GM23338 (cell line): ENCODE data around the gene LRRC2. TPM values are rescaled to one million over a fixed set of nuclear protein-coding genes. Genes with fewer than 3 reads are reported as not detected.

Source experiments
- ATAC-seq: fragments of 200-7000 bp; cut with Tn5 transposase; 3 replicates; pipeline ENCODE4 v1.9.1; 2020
- DNase-seq: peaks from one replicate; pipeline ENCODE4 v3.0.0-alpha.2; 2015; ENCODE audit warnings: low spot score
- H2AFZ ChIP-seq: fragments of 200-600 bp; sonication (generic); 2 replicates; pipeline ENCODE4 v1.8.0; 2016; ENCODE audit warnings: antibody characterized with exemption, mild to moderate bottlenecking, moderate library complexity
- H3F3A ChIP-seq: fragments of 200-600 bp; sonication (generic); replicated peaks from 2 replicates; pipeline ENCODE4 v1.8.0; 2017; ENCODE audit warnings: antibody characterized with exemption, mixed run types, low read depth
- H3K27ac ChIP-seq: fragments of 200-600 bp; sonication (generic); 2 replicates; pipeline ENCODE4 v1.6.1; 2016; ENCODE audit warnings: low read depth
- H3K27me3 ChIP-seq: fragments of 200-600 bp; sonication (generic); 2 replicates; pipeline ENCODE4 v1.8.0; 2016; ENCODE audit warnings: mild to moderate bottlenecking, mixed run types, moderate library complexity; ENCODE audit not compliant: insufficient read depth
- H3K36me3 ChIP-seq: fragments of 200-600 bp; sonication (generic); 2 replicates; pipeline ENCODE4 v1.8.0; 2016; ENCODE audit warnings: mild to moderate bottlenecking; ENCODE audit not compliant: insufficient read depth
- H3K4me1 ChIP-seq: fragments of 200-600 bp; sonication (generic); 2 replicates; pipeline ENCODE4 v1.8.0; 2016; ENCODE audit warnings: mild to moderate bottlenecking, moderate library complexity; ENCODE audit not compliant: insufficient read depth
- H3K4me2 ChIP-seq: fragments of 200-600 bp; sonication (generic); 2 replicates; pipeline ENCODE4 v1.7.1; 2017; ENCODE audit warnings: mixed run types
- H3K4me3 ChIP-seq: fragments of 200-600 bp; sonication (generic); 2 replicates; pipeline ENCODE4 v1.6.1; 2016; ENCODE audit warnings: mixed run types
- H3K79me2 ChIP-seq: fragments of 200-600 bp; sonication (generic); replicated peaks from 2 replicates; pipeline ENCODE4 v1.8.0; 2017; ENCODE audit warnings: mild to moderate bottlenecking; ENCODE audit not compliant: insufficient read depth
- H3K9me2 ChIP-seq: fragments of 200-600 bp; sonication (generic); 2 replicates; pipeline ENCODE4 v1.8.0; 2017; ENCODE audit not compliant: insufficient read depth
- H4K20me1 ChIP-seq: fragments of 200-600 bp; sonication (generic); replicated peaks from 2 replicates; pipeline ENCODE4 v1.8.0; 2017; ENCODE audit warnings: mild to moderate bottlenecking; ENCODE audit not compliant: insufficient read depth
- H3K27ac Mint-ChIP-seq: 2 replicates; pipeline ENCODE4 v1.8.0; 2020; ENCODE audit warnings: inconsistent platforms, mild to moderate bottlenecking, moderate library complexity, mixed read lengths
- H3K27me3 Mint-ChIP-seq: 3 replicates; pipeline ENCODE4 v1.8.0; 2022; ENCODE audit warnings: low read depth, mild to moderate bottlenecking, moderate library complexity, mixed read lengths, inconsistent platforms; ENCODE audit not compliant: insufficient read depth, poor library complexity
- H3K36me3 Mint-ChIP-seq: 3 replicates; pipeline ENCODE4 v1.8.0; 2021; ENCODE audit warnings: low read depth, mild to moderate bottlenecking, inconsistent platforms, moderate library complexity, mixed read lengths
- H3K4me1 Mint-ChIP-seq: 3 replicates; pipeline ENCODE4 v1.8.0; 2020; ENCODE audit warnings: mild to moderate bottlenecking, inconsistent platforms, mixed read lengths
- H3K4me3 Mint-ChIP-seq: 3 replicates; pipeline ENCODE4 v1.8.0; 2021; ENCODE audit warnings: moderate library complexity, mild to moderate bottlenecking, inconsistent platforms, mixed read lengths
- H3K9me3 Mint-ChIP-seq: 3 replicates; pipeline ENCODE4 v1.8.0; 2020; ENCODE audit warnings: moderate library complexity, mild to moderate bottlenecking, inconsistent platforms, mixed read lengths
- CREB1 ChIP-seq: fragments of 250-450 bp; sonication (Bioruptor Pico); IDR thresholded peaks from 2 replicates; pipeline ENCODE4 v1.5.0; 2020; ENCODE audit warnings: low read depth, mild to moderate bottlenecking, moderate library complexity
- EZH2 ChIP-seq: fragments of 200-600 bp; sonication (generic); IDR thresholded peaks from one replicate; pipeline ENCODE4 v1.8.0; 2017; ENCODE audit warnings: antibody characterized with exemption, mild to moderate bottlenecking, low read depth; ENCODE audit not compliant: unreplicated experiment
- EZH2phosphoT487 ChIP-seq: fragments of 200-600 bp; sonication (generic); IDR thresholded peaks from one replicate; pipeline ENCODE4 v1.8.1; 2018; ENCODE audit warnings: antibody characterized with exemption; ENCODE audit not compliant: unreplicated experiment
- JUNB ChIP-seq: IDR thresholded peaks from one replicate; pipeline ENCODE4 v1.6.1; 2016; ENCODE audit warnings: antibody characterized with exemption; ENCODE audit not compliant: unreplicated experiment
- NANOG ChIP-seq: IDR thresholded peaks from 2 replicates; pipeline ENCODE4 v1.6.1; 2016; ENCODE audit warnings: antibody characterized with exemption, borderline replicate concordance
- POLR2AphosphoS5 ChIP-seq: IDR thresholded peaks from 2 replicates; pipeline ENCODE4 v1.6.1; 2016; ENCODE audit warnings: antibody characterized with exemption, low read depth
- STAT1 ChIP-seq: IDR thresholded peaks from one replicate; pipeline ENCODE4 v1.6.1; 2016; ENCODE audit warnings: antibody characterized with exemption; ENCODE audit not compliant: unreplicated experiment
- ZNF114 ChIP-seq: fragments of 250-450 bp; sonication (Bioruptor Pico); IDR thresholded peaks from 2 replicates; pipeline ENCODE4 v1.5.0; 2020; ENCODE audit warnings: mild to moderate bottlenecking, moderate library complexity
- ZNF331 ChIP-seq: fragments of 250-450 bp; sonication (Bioruptor Pico); IDR thresholded peaks from 2 replicates; pipeline ENCODE4 v1.5.0; 2020; ENCODE audit warnings: low read depth, mild to moderate bottlenecking, moderate library complexity
- polyA plus RNA-seq: library from polyadenylated mRNA; unstranded; fragments of >200 nt; fragmentation: Nextera tagmentation; extraction: Ambion mirVana; gene quantifications from 2 replicates; pipeline ENCODE4 v1.2.1, GENCODE V29; 2016
- total RNA-seq: library from RNA; depleted of rRNA; stranded (reverse); fragments of >200 nt; shearing (Covaris generic); gene quantifications from 2 replicates; pipeline ENCODE4 v1.2.3, GENCODE V29; 2014
- TF ChIP-seq, protein P1 (sequence below): IDR thresholded peaks from 2 replicates; pipeline ENCODE4 v1.6.1; 2016; ENCODE audit warnings: antibody characterized with exemption
- TF ChIP-seq, protein P2 (sequence below), 2 experiments: fragments of 200-600 bp in 1 of 2; sonication (generic) in 1 of 2; conservative IDR thresholded peaks; 2 replicates each; pipeline versions ENCODE4 v1.5.1 to v1.6.1; 2016 to 2017; ENCODE audit warnings: antibody characterized with exemption in 2 of 2, low read depth in 2 of 2, mild to moderate bottlenecking in 2 of 2, moderate library complexity in 1 of 2
- TF ChIP-seq, protein P3 (sequence below): IDR thresholded peaks from one replicate; pipeline ENCODE4 v1.6.1; 2018; ENCODE audit warnings: antibody characterized with exemption; ENCODE audit not compliant: unreplicated experiment

Gene LRRC2
- total and polyA plus RNA-seq, 2 experiments from 2014 or later = 6.5 to 7.1 TPM

DNA sequence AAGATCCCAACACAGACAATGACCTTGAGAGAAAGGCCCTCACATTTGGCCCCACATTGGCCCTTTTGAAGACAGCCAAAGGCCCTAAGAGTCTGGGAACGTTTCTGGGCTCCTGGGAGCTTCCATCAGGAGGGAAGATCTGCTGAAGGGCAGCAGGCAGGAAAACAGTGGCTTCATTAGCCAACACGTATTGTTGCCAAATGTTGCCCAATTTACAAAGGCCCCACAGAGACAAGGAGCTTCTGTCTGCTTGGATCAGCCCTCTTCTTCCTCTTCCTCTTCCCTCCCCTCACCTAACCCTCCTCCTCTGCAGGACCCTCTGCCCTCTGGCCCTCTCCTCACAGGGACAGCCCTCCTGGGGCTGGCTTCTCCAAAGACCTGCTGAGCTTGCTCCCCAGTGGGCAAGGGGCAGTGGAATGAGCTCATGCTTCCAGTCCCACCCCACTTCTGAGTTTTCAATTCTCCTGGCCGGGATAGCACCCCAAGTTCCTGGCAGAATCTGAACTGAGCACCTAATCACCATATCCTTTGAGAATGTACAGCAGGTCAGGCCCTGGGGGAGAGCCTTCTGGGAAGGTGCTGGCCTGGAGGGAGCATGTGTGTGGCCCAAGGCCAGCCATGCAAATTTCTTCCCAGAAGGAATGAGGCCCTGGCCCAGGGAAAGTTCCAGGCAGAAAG is 96.3 kb downstream of the LRRC2 start:
- DNase-seq (no peak), ATAC-seq (no peak)
- Mint-ChIP-seq H3K27me3 (peaks cover 15% of the 10 kb centered on the region), H3K27ac (no peak overlapping the region), H3K4me1 (no peaks in the 10 kb centered on the region; the same call in 1 of the 3 replicates), H3K36me3 (no peaks in the 10 kb centered on the region), H3K4me3 (no peak overlapping the region), H3K9me3 (peaks cover 6% of the 10 kb centered on the region; the same call in 2 of the 3 replicates)
- H3K9me2 ChIP-seq = peaks cover 4% of the 10 kb centered on the region; the same call in 1 of the 2 replicates
- no peak overlapping the region for H2AFZ ChIP-seq
- H3K27me3 ChIP-seq = peaks cover 19% of the 10 kb centered on the region
- H3K36me3 ChIP-seq = no peaks in the 10 kb centered on the region; the same call in 1 of the 2 replicates
- H4K20me1 ChIP-seq = no peaks in the 10 kb centered on the region
- H3F3A ChIP-seq = no peaks in the 10 kb centered on the region
- H3K4me3 ChIP-seq = no peak overlapping the region
- no peaks in the 10 kb centered on the region for H3K79me2 ChIP-seq
- no peak for TF ChIP-seq EZH2
- no peak for TF ChIP-seq JUNB
- TF ChIP-seq, protein P1, sequence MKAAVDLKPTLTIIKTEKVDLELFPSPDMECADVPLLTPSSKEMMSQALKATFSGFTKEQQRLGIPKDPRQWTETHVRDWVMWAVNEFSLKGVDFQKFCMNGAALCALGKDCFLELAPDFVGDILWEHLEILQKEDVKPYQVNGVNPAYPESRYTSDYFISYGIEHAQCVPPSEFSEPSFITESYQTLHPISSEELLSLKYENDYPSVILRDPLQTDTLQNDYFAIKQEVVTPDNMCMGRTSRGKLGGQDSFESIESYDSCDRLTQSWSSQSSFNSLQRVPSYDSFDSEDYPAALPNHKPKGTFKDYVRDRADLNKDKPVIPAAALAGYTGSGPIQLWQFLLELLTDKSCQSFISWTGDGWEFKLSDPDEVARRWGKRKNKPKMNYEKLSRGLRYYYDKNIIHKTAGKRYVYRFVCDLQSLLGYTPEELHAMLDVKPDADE = no peak
- H3K4me1 ChIP-seq = peaks cover 6% of the 10 kb centered on the region; the same call in 1 of the 2 replicates
- H3K4me2 ChIP-seq = no peak overlapping the region
- H3K27ac ChIP-seq = no peak overlapping the region

DNA sequence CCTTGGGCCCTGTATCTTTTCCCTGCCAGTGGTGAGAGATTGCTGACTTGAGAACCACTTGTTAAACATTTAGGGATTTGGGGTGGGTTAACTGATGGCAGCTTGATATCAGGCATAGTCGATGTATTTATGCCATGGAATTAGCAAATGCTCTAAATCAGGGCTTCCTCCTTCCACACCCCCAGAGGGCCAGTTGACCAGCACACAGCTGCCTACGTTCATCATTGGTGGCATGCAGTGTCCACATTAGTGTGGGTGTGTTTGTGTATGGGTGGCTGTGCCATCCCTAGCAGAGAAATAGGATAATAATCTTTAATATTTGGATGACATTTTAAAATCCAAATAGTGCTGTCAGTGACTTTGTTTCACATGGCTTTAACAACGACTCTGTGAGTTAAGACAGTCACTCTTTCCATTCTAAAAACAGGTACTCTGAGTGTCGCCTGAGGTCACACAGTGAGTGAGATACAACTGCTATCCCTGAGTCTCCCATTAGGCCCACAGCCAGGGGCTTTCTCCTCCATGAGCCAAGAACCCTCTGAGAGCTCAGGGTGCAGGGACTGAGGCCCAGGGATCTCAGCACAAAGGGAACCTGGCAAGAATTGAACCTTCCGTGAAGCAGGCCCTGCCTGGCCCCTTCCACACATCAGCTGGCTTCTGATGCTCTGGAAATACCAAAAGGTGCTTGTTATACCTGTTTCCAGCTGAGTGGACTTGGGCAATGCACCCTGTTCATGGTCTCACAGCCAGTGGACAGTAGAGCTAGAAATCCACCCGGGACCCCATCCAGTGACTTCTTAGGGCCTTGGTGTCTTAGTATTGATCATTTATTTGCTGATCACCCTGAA is 97.1 kb downstream of the LRRC2 start:
- peaks cover 6% of the 10 kb centered on the region; the same call in 1 of the 2 replicates for H3K4me1 ChIP-seq
- Mint-ChIP-seq H3K27me3 (peaks cover 22% of the 10 kb centered on the region), H3K4me1 (peaks cover 2% of the 10 kb centered on the region), H3K36me3 (no peaks in the 10 kb centered on the region), H3K27ac (no peak overlapping the region), H3K4me3 (no peak overlapping the region), H3K9me3 (no peaks in the 10 kb centered on the region)
- no peak overlapping the region for H3K4me3 ChIP-seq
- H3K27ac ChIP-seq = no peak overlapping the region
- no peaks in the 10 kb centered on the region for H3K79me2 ChIP-seq
- no peaks in the 10 kb centered on the region for H4K20me1 ChIP-seq
- ATAC-seq (no peak), DNase-seq (no peak)
- H3F3A ChIP-seq = no peaks in the 10 kb centered on the region
- peaks cover 4% of the 10 kb centered on the region; the same call in 1 of the 2 replicates for H3K9me2 ChIP-seq
- H3K27me3 ChIP-seq = peaks cover 28% of the 10 kb centered on the region
- no peaks in the 10 kb centered on the region for H3K36me3 ChIP-seq
- no peak overlapping the region for H3K4me2 ChIP-seq
- H2AFZ ChIP-seq = no peak overlapping the region
- TF ChIP-seq ZNF114 (CRISPR knock-in tag) (no peak), POLR2AphosphoS5 (no peak), STAT1 (no peak), CREB1 (CRISPR knock-in tag) (no peak), EZH2phosphoT487 (no peak), EZH2 (no peak), NANOG (no peak), ZNF331 (CRISPR knock-in tag) (no peak), JUNB (no peak)
- TF ChIP-seq, protein P2, sequence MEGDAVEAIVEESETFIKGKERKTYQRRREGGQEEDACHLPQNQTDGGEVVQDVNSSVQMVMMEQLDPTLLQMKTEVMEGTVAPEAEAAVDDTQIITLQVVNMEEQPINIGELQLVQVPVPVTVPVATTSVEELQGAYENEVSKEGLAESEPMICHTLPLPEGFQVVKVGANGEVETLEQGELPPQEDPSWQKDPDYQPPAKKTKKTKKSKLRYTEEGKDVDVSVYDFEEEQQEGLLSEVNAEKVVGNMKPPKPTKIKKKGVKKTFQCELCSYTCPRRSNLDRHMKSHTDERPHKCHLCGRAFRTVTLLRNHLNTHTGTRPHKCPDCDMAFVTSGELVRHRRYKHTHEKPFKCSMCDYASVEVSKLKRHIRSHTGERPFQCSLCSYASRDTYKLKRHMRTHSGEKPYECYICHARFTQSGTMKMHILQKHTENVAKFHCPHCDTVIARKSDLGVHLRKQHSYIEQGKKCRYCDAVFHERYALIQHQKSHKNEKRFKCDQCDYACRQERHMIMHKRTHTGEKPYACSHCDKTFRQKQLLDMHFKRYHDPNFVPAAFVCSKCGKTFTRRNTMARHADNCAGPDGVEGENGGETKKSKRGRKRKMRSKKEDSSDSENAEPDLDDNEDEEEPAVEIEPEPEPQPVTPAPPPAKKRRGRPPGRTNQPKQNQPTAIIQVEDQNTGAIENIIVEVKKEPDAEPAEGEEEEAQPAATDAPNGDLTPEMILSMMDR (conservative IDR thresholded peaks at IDR 0.05; ENCODE audit: low read depth in 2 of 2) = no peak
- TF ChIP-seq, protein P3, sequence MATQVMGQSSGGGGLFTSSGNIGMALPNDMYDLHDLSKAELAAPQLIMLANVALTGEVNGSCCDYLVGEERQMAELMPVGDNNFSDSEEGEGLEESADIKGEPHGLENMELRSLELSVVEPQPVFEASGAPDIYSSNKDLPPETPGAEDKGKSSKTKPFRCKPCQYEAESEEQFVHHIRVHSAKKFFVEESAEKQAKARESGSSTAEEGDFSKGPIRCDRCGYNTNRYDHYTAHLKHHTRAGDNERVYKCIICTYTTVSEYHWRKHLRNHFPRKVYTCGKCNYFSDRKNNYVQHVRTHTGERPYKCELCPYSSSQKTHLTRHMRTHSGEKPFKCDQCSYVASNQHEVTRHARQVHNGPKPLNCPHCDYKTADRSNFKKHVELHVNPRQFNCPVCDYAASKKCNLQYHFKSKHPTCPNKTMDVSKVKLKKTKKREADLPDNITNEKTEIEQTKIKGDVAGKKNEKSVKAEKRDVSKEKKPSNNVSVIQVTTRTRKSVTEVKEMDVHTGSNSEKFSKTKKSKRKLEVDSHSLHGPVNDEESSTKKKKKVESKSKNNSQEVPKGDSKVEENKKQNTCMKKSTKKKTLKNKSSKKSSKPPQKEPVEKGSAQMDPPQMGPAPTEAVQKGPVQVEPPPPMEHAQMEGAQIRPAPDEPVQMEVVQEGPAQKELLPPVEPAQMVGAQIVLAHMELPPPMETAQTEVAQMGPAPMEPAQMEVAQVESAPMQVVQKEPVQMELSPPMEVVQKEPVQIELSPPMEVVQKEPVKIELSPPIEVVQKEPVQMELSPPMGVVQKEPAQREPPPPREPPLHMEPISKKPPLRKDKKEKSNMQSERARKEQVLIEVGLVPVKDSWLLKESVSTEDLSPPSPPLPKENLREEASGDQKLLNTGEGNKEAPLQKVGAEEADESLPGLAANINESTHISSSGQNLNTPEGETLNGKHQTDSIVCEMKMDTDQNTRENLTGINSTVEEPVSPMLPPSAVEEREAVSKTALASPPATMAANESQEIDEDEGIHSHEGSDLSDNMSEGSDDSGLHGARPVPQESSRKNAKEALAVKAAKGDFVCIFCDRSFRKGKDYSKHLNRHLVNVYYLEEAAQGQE = no peak
- TF ChIP-seq, protein P1 = no peak
